K562 (cell line): ENCODE data around the gene HAGHL. TPM values are rescaled to one million over a fixed set of nuclear protein-coding genes. Genes with fewer than 3 reads are reported as not detected.

Source experiments
- ATAC-seq: fragments of 200-7000 bp; cut with Tn5 transposase; 3 replicates; pipeline ENCODE4 v1.9.1; 2020; ENCODE audit warnings: moderate library complexity
- BruUV-seq: library from RNA; stranded (reverse); fragments of 400-500 nt; replicated peaks from 2 replicates; lab custom pipeline; 2021; lab: Mats Ljungman, UMichigan
- CTCF ChIA-PET: fragments of 300-600 bp; formaldehyde crosslinking; extraction: SDS; loops from one replicate; lab custom pipeline; 2021; ENCODE audit warnings: low intra/inter-chr PET ratio; lab: Yijun Ruan, JAX
- POLR2A ChIA-PET: fragments of 300-600, 350-650 bp; sonication (Branson Sonifier 250); formaldehyde crosslinking; extraction: SDS; loops from one replicate; lab custom pipeline; 2021; ENCODE audit warnings: antibody characterized with exemption, inconsistent platforms; lab: Yijun Ruan, JAX
- DNase-seq, 4 experiments: peaks; one replicate each; pipeline versions ENCODE4 v3.0.0 to v3.0.0-alpha.2; 2011 to 2018; ENCODE audit warnings: low spot score in 3 of 4, mixed read lengths in 3 of 4; ENCODE audit errors: extremely low read depth in 1 of 4
- FAIRE-seq: peaks from 2 replicates; lab custom pipeline; 2011; peaks lifted over from hg19 to GRCh38; lab: Jason Lieb, UNC
- H2AFZ ChIP-seq: 2 replicates; pipeline ENCODE4 v1.6.0; 2011; ENCODE audit warnings: low read depth, low read length, control low read depth, inconsistent platforms
- H3K27ac ChIP-seq: fragments of 200-600 bp; 3 replicates; pipeline ENCODE4 v1.8.0; 2011; ENCODE audit warnings: low read depth, mild to moderate bottlenecking, control low read depth, inconsistent platforms, low read length, moderate library complexity, mixed read lengths; ENCODE audit errors: extremely low read depth
- H3K27me3 ChIP-seq, 2 experiments: fragments of 300-600 bp in 1 of 2; 2 replicates in 1 of 2; 3 replicates in 1 of 2; pipeline versions ENCODE4 v1.6.0 to v1.8.0; 2011; ENCODE audit warnings: inconsistent platforms in 2 of 2, low read length in 2 of 2, mild to moderate bottlenecking in 1 of 2, mixed read lengths in 1 of 2, moderate library complexity in 1 of 2; ENCODE audit not compliant: control insufficient read depth in 2 of 2, insufficient read depth in 2 of 2
- H3K36me3 ChIP-seq: fragments of 300-600 bp; 3 replicates; pipeline ENCODE4 v1.8.0; 2011; ENCODE audit warnings: mild to moderate bottlenecking, low read length, inconsistent platforms; ENCODE audit not compliant: control insufficient read depth, insufficient read depth
- H3K4me1 ChIP-seq, 2 experiments: fragments of 200-600 bp in 1 of 2; replicated peaks in 1 of 2; 2 replicates in 1 of 2; 3 replicates in 1 of 2; pipeline versions ENCODE4 v1.5.1 to v1.8.0; 2011; ENCODE audit warnings: inconsistent platforms in 2 of 2, low read length in 2 of 2, mild to moderate bottlenecking in 1 of 2, mixed read lengths in 1 of 2, moderate library complexity in 1 of 2; ENCODE audit not compliant: control insufficient read depth in 2 of 2, insufficient read depth in 2 of 2
- H3K4me2 ChIP-seq: 2 replicates; pipeline ENCODE4 v1.6.1; 2011; ENCODE audit warnings: low read length, control low read depth, inconsistent platforms, mixed read lengths; ENCODE audit not compliant: insufficient read depth
- H3K4me3 ChIP-seq: fragments of 200-600 bp; sonication (generic), shearing (Covaris generic); 2 replicates; pipeline ENCODE4 v1.5.1; 2016; ENCODE audit warnings: control low read depth, inconsistent platforms
- H3K79me2 ChIP-seq: fragments of 200-600 bp; 3 replicates; pipeline ENCODE4 v1.8.0; 2011; ENCODE audit warnings: low read length, inconsistent platforms; ENCODE audit not compliant: control insufficient read depth, insufficient read depth
- H3K9ac ChIP-seq, 2 experiments: 2 replicates each; pipeline versions ENCODE4 v1.6.0 to v1.6.1; 2011; ENCODE audit warnings: low read depth in 2 of 2, low read length in 2 of 2, control low read depth in 1 of 2, inconsistent platforms in 1 of 2, mild to moderate bottlenecking in 1 of 2, mixed read lengths in 1 of 2; ENCODE audit not compliant: insufficient read depth in 1 of 2
- H3K9me1 ChIP-seq: one replicate; pipeline ENCODE4 v1.6.0; 2011; ENCODE audit warnings: inconsistent platforms, mild to moderate bottlenecking, low read length, moderate library complexity; ENCODE audit not compliant: control insufficient read depth, insufficient read depth
- H3K9me3 ChIP-seq: replicated peaks from 2 replicates; pipeline ENCODE4 v1.5.1; 2011; ENCODE audit warnings: low read depth, low read length, inconsistent platforms; ENCODE audit not compliant: control insufficient read depth, insufficient read depth
- H4K20me1 ChIP-seq: replicated peaks from 2 replicates; pipeline ENCODE4 v1.6.1; 2011; ENCODE audit warnings: low read length, inconsistent platforms, mixed read lengths; ENCODE audit not compliant: control insufficient read depth, insufficient read depth
- GATA2 ChIP-seq: sonication (generic); formaldehyde crosslinking; IDR thresholded peaks from 2 replicates; pipeline ENCODE4 v1.4.0; 2020; ENCODE audit warnings: mild to moderate bottlenecking, missing genetic modification reagents
- IFI16 ChIP-seq: fragments of 250-450 bp; sonication (Bioruptor Pico); IDR thresholded peaks from 2 replicates; pipeline ENCODE4 v2.1.2; 2022; ENCODE audit warnings: mild to moderate bottlenecking, inconsistent platforms
- MBD2 ChIP-seq: sonication (generic); IDR thresholded peaks from 2 replicates; pipeline ENCODE4 v1.6.1; 2016; ENCODE audit warnings: low read depth, borderline replicate concordance
- MEF2A ChIP-seq: IDR thresholded peaks from 2 replicates; pipeline ENCODE4 v1.6.1; 2011; ENCODE audit warnings: low read depth, mild to moderate bottlenecking, low read length, moderate library complexity; ENCODE audit not compliant: control insufficient read depth
- NCOA2 ChIP-seq, 2 experiments: fragments of 450-650 bp; IDR thresholded peaks; 2 replicates each; pipeline ENCODE4 v1.6.1; 2018; ENCODE audit warnings: mild to moderate bottlenecking in 2 of 2, moderate library complexity in 1 of 2; ENCODE audit not compliant: partially characterized antibody in 2 of 2
- NFE2L1 ChIP-seq: fragments of 450-650 bp; IDR thresholded peaks from 2 replicates; pipeline ENCODE4 v1.6.1; 2016; ENCODE audit warnings: missing genetic modification characterization, low read depth, mild to moderate bottlenecking, missing compliant biosample characterization, moderate library complexity, borderline replicate concordance
- SREBF2 ChIP-seq: sonication (generic); formaldehyde crosslinking; IDR thresholded peaks from 2 replicates; pipeline ENCODE4 v1.4.0; 2020; ENCODE audit warnings: mild to moderate bottlenecking, missing genetic modification reagents
- STAT5A ChIP-seq: IDR thresholded peaks from 2 replicates; pipeline ENCODE4 v1.6.1; 2012; ENCODE audit warnings: low read length, inconsistent platforms, borderline replicate concordance
- STAT5B ChIP-seq: fragments of 250-450 bp; sonication (Bioruptor Pico); IDR thresholded peaks from 2 replicates; pipeline ENCODE4 v1.8.0; 2021; ENCODE audit warnings: mild to moderate bottlenecking, inconsistent platforms
- TRIM24 ChIP-seq, 2 experiments: fragments of 450-650 bp; IDR thresholded peaks; 2 replicates each; pipeline ENCODE4 v1.6.1; 2016
- ZBTB1 ChIP-seq: sonication (generic); formaldehyde crosslinking; IDR thresholded peaks from 2 replicates; pipeline ENCODE4 v1.8.1; 2023; ENCODE audit warnings: missing genetic modification reagents, low read depth, mild to moderate bottlenecking, borderline replicate concordance
- WGBS: fragments of 100-300 bp; shearing (Covaris generic); methylation state at CpG from one replicate; pipeline ENCODE4 v1.1.6; 2016; ENCODE audit warnings: low coverage, mixed read lengths; ENCODE audit not compliant: insufficient coverage; ENCODE audit errors: missing lambda C conversion rate; 5-methylcytosine and 5-hydroxymethylcytosine counted together
- in situ Hi-C: fragments of 300-500 bp; cut with MboI; formaldehyde crosslinking; loops from 4 replicates; pipeline ENCODE4 v1.15.0; 2018; ENCODE audit warnings: inconsistent platforms, mixed read lengths
- intact Hi-C: fragments of 100-400 bp; cut with micrococcal nuclease; formaldehyde crosslinking; loops from 2 replicates; pipeline ENCODE4 v1.14.2; 2022
- polyA plus RNA-seq, 8 experiments: library from polyadenylated mRNA; depleted of rRNA in 4 of 8; stranded (reverse) in 5 of 8; unstranded in 3 of 8; fragments of >200 nt; fragmentation: Nextera tagmentation in 2 of 8; fragmentation: Illumina TruSeq in 1 of 8; extraction: Ambion mirVana in 2 of 8; extraction: Trizol in 1 of 8; gene quantifications; 2 replicates each; pipeline versions ENCODE4 v1.2.1 to v1.2.3, GENCODE V29; 2011 to 2014; ENCODE audit warnings: inconsistent platforms in 1 of 8, missing spikeins in 1 of 8
- total RNA-seq, 7 experiments: library from RNA; depleted of rRNA in 6 of 7; stranded (reverse); fragments of >200 nt in 6 of 7; fragmentation: Illumina TruSeq in 2 of 7; extraction: Trizol in 2 of 7; gene quantifications; 2 replicates each; pipeline versions ENCODE4 v1.2.1 to v1.2.3, GENCODE V29; 2011 to 2021; ENCODE audit warnings: low replicate concordance in 1 of 7
- TF ChIP-seq, protein P1 (sequence below): fragments of 250-450 bp; sonication (Bioruptor Pico); IDR thresholded peaks from 2 replicates; pipeline ENCODE4 v1.5.0; 2021
- TF ChIP-seq, protein P2 (sequence below): fragments of 250-450 bp; sonication (Bioruptor Pico); IDR thresholded peaks from 2 replicates; pipeline ENCODE4 v1.9.0; 2021; ENCODE audit warnings: mild to moderate bottlenecking, inconsistent platforms
- TF ChIP-seq, protein P3 (sequence below), 2 experiments: fragments of 200-800 bp in 1 of 2; sonication (Bioruptor generic) in 1 of 2; sonication (generic) in 1 of 2; formaldehyde crosslinking in 1 of 2; IDR thresholded peaks in 1 of 2; conservative IDR thresholded peaks in 1 of 2; 2 replicates each; pipeline versions ENCODE4 v1.5.0 to v1.6.1; 2016 to 2020; ENCODE audit warnings: missing compliant biosample characterization in 1 of 2, missing genetic modification characterization in 1 of 2, missing genetic modification reagents in 1 of 2
- TF ChIP-seq, protein P4 (sequence below): fragments of 450-650 bp; conservative IDR thresholded peaks from 2 replicates; pipeline ENCODE4 v1.6.1; 2016; ENCODE audit warnings: missing genetic modification characterization, low read depth, mild to moderate bottlenecking, control low read depth, missing compliant biosample characterization

The HAGHL gene
- total and polyA plus RNA-seq, 9 of the 15 experiments (the other 6 are each of a cell fraction or from before 2014, with no cell fraction given), result 0.31 to 83.4 (median 20.7) TPM

DNA sequence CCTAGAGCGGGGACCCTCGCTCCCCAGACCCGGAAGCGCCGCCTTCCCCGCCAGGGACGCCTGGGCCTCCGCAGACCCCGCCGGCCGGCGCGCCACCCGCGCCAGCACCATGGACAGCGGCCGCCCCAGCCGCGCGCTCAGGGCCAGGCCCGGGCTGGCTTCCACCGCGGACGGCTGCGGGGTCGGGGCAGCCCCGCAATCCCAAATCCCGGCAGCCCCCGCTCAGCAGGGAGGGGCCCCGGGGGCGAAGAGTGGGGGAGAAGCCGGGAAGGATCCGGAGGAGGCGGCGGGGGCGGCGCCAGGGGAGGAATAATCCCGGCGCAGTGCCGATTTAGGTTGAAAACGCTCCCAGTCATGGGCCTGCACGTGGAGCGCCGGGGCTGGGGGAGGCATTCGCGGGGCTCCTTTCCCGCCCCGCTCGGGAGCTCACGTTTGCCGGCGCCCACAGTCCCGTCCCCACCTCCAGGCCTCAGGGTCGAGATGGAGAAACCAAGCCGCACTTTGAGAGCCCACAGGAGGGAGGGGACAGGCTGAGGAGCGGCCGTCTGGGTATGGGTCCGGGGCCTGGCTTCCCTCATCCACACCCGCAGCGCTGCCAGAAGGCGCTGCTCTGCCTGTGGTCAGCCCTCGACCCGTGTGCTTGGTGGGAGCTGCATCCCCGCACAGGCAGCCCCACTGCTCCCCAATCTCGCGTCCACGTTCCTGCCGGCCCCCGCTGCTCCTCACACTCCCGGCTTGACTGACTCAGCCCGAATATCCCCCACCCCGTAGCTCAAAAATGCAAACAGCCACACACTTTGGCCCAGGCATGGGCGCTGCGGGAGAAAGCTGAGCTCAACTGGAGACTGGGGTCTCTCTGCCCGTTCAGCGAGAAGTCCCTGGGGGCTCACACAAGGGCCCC lies 26.0 kb upstream of the HAGHL start:
- Histone ChIP-seq H3K4me3 (no peak overlapping the region), H3K9ac (no peak overlapping the region), H4K20me1 (peaks cover 28% of the 10 kb centered on the region), H3K9me3 (no peaks in the 10 kb centered on the region), H2AFZ (no peak overlapping the region), H3K27ac (no peak overlapping the region), H3K79me2 (no peaks in the 10 kb centered on the region), H3K4me1 (peaks cover under 1 to 61% of the 10 kb centered on the region in 2 experiments; a peak in 4 of 5 replicates), H3K27me3 (peaks cover 15 to 56% of the 10 kb centered on the region in 2 experiments; a peak in 4 of 5 replicates), H3K36me3 (no peaks in the 10 kb centered on the region), H3K4me2 (no peak overlapping the region), H3K9me1 (peaks cover 6% of the 10 kb centered on the region)
- 1% methylated on average over 69 of the region's 76 CpGs for WGBS
- intact Hi-C loops, result no loop called here
- BruUV-seq, result no TSS peak
- peak; percentile 62 to 77 (median 73) for DNase-seq
- in situ Hi-C loops, result no loop called here
- FAIRE-seq, result no peak
- ChIA-PET CTCF (no interaction called here), POLR2A (no interaction called here)
- ATAC-seq, result peak; percentile 86
- TF ChIP-seq, protein P1, sequence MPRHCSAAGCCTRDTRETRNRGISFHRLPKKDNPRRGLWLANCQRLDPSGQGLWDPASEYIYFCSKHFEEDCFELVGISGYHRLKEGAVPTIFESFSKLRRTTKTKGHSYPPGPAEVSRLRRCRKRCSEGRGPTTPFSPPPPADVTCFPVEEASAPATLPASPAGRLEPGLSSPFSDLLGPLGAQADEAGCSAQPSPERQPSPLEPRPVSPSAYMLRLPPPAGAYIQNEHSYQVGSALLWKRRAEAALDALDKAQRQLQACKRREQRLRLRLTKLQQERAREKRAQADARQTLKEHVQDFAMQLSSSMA (CRISPR knock-in tag), result no peak
- TF ChIP-seq, protein P2, sequence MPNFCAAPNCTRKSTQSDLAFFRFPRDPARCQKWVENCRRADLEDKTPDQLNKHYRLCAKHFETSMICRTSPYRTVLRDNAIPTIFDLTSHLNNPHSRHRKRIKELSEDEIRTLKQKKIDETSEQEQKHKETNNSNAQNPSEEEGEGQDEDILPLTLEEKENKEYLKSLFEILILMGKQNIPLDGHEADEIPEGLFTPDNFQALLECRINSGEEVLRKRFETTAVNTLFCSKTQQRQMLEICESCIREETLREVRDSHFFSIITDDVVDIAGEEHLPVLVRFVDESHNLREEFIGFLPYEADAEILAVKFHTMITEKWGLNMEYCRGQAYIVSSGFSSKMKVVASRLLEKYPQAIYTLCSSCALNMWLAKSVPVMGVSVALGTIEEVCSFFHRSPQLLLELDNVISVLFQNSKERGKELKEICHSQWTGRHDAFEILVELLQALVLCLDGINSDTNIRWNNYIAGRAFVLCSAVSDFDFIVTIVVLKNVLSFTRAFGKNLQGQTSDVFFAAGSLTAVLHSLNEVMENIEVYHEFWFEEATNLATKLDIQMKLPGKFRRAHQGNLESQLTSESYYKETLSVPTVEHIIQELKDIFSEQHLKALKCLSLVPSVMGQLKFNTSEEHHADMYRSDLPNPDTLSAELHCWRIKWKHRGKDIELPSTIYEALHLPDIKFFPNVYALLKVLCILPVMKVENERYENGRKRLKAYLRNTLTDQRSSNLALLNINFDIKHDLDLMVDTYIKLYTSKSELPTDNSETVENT, result no peak
- no peak for TF ChIP-seq NFE2L1 (tag)
- no peak for TF ChIP-seq TRIM24 (IDR thresholded peaks at IDR 0.05)
- TF ChIP-seq, protein P3, sequence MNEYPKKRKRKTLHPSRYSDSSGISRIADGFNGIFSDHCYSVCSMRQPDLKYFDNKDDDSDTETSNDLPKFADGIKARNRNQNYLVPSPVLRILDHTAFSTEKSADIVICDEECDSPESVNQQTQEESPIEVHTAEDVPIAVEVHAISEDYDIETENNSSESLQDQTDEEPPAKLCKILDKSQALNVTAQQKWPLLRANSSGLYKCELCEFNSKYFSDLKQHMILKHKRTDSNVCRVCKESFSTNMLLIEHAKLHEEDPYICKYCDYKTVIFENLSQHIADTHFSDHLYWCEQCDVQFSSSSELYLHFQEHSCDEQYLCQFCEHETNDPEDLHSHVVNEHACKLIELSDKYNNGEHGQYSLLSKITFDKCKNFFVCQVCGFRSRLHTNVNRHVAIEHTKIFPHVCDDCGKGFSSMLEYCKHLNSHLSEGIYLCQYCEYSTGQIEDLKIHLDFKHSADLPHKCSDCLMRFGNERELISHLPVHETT (CRISPR knock-in tag; conservative IDR thresholded peaks at IDR 0.05 in 1 of 2, IDR thresholded peaks at IDR 0.05 in 1 of 2), result no peak; a peak in 1 of 4 replicates
- TF ChIP-seq MBD2, result no peak
- no peak for TF ChIP-seq SREBF2 (CRISPR knock-in tag)
- no peak for TF ChIP-seq IFI16 (CRISPR knock-in tag)
- no peak for TF ChIP-seq GATA2 (CRISPR knock-in tag)
- TF ChIP-seq, protein P4, sequence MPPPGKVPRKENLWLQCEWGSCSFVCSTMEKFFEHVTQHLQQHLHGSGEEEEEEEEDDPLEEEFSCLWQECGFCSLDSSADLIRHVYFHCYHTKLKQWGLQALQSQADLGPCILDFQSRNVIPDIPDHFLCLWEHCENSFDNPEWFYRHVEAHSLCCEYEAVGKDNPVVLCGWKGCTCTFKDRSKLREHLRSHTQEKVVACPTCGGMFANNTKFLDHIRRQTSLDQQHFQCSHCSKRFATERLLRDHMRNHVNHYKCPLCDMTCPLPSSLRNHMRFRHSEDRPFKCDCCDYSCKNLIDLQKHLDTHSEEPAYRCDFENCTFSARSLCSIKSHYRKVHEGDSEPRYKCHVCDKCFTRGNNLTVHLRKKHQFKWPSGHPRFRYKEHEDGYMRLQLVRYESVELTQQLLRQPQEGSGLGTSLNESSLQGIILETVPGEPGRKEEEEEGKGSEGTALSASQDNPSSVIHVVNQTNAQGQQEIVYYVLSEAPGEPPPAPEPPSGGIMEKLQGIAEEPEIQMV (tag), result no peak
- TF ChIP-seq STAT5B (CRISPR knock-in tag), result no peak
- no peak; the same call in 1 of the 2 replicates for TF ChIP-seq ZBTB1 (CRISPR knock-in tag)
- no peak for TF ChIP-seq NCOA2 (IDR thresholded peaks at IDR 0.05; ENCODE audit: partially characterized antibody in 2 of 2)
- no peak for TF ChIP-seq STAT5A
- no peak for TF ChIP-seq MEF2A
